UCSD-AML1 (cell line): ENCODE measurements around the gene ITFG2.
"Not testable (repeated sequence)": the region's sequence is repeated elsewhere in the genome, so short reads cannot be mapped to it uniquely, and the experiment has no call there.

ENCODE experiments used
- DNase-seq: peaks from one replicate; lab custom pipeline; 2025; ENCODE audit not compliant: unreplicated experiment; lab: John Stamatoyannopoulos, UW

ITFG2 gene

GRCh38 chr12:2858944-2859421, 46.5 kb downstream of the ITFG2 start:
- no peak for DNase-seq

- no peak for DNase-seq
Observed at GRCh38 chr12:2860170-2860569, 47.7 kb downstream of the ITFG2 start.

GRCh38 chr12:2862876-2863275, 50.4 kb downstream of the ITFG2 start:
- DNase-seq = no peak

DNA sequence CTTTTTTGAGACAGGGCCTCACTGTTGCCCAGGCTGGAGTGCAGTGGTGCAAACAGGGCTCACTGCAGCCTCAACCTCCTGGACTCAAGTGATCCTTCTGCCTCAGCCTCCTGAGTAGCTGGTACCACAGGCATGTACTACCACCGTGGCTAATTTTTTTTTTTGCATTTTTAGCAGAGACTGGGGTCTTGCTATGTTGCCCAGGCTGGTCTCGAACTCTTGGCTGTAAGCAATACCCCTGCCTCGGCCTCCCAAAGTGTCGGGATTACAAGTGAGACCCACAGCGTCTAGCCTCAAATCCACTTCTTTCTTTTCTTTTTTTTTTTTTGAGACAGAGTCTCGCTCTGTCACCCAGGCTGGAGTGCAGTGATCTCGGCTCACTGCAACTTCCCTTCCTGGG, 50.9 kb downstream of the ITFG2 start:
- DNase-seq = not testable (repeated sequence)

- DNase-seq = no peak
Observed at GRCh38 chr12:2864198-2864597, 51.7 kb downstream of the ITFG2 start.

- not testable (repeated sequence) for DNase-seq
Observed at GRCh38 chr12:2868986-2869632, 56.6 kb downstream of the ITFG2 start.
